Smooth muscle cell (in vitro differentiated cells): ENCODE measurements around the gene ETS1. TPM values are rescaled to one million over a fixed set of nuclear protein-coding genes. Genes with fewer than 3 reads are reported as not detected.

ENCODE experiments used
- DNase-seq: peaks from one replicate; lab custom pipeline; 2025; ENCODE audit not compliant: unreplicated experiment; lab: John Stamatoyannopoulos, UW
- H2AFZ ChIP-seq: fragments of 200-600 bp; sonication (generic); 2 replicates; pipeline ENCODE4 v1.6.0; 2016; ENCODE audit warnings: antibody characterized with exemption, low read depth, mild to moderate bottlenecking
- H3F3A ChIP-seq: fragments of 200-600 bp; sonication (generic); 2 replicates; pipeline ENCODE4 v1.6.0; 2017; ENCODE audit warnings: antibody characterized with exemption, low read depth
- H3K27ac ChIP-seq: fragments of 200-600 bp; sonication (generic); 2 replicates; pipeline ENCODE4 v1.5.1; 2016; ENCODE audit warnings: low read depth, mild to moderate bottlenecking
- H3K27me3 ChIP-seq: fragments of 200-600 bp; sonication (generic); 2 replicates; pipeline ENCODE4 v1.6.1; 2016; ENCODE audit warnings: low read depth, mild to moderate bottlenecking
- H3K36me3 ChIP-seq: fragments of 200-600 bp; sonication (generic); 2 replicates; pipeline ENCODE4 v1.5.1; 2016; ENCODE audit warnings: low read depth
- H3K4me1 ChIP-seq: fragments of 200-600 bp; sonication (generic); 2 replicates; pipeline ENCODE4 v1.5.1; 2016; ENCODE audit warnings: low read depth
- H3K4me2 ChIP-seq: fragments of 200-600 bp; sonication (generic); 2 replicates; pipeline ENCODE4 v1.6.0; 2016; ENCODE audit warnings: mild to moderate bottlenecking
- H3K4me3 ChIP-seq: fragments of 200-600 bp; sonication (generic); 2 replicates; pipeline ENCODE4 v1.5.1; 2016; ENCODE audit warnings: mild to moderate bottlenecking
- H3K79me2 ChIP-seq: fragments of 200-600 bp; sonication (generic); 2 replicates; pipeline ENCODE4 v1.6.0; 2016; ENCODE audit warnings: low read depth, mild to moderate bottlenecking
- H3K9ac ChIP-seq: fragments of 200-600 bp; sonication (generic); 2 replicates; pipeline ENCODE4 v1.6.0; 2016; ENCODE audit warnings: low read depth
- H3K9me3 ChIP-seq: fragments of 200-600 bp; sonication (generic); replicated peaks from 2 replicates; pipeline ENCODE4 v1.5.1; 2016; ENCODE audit warnings: low read depth
- H4K20me1 ChIP-seq: fragments of 200-600 bp; sonication (generic); 2 replicates; pipeline ENCODE4 v1.6.0; 2016; ENCODE audit warnings: low read depth
- CTCF ChIP-seq: fragments of 200-600 bp; sonication (generic); IDR thresholded peaks from 2 replicates; pipeline ENCODE4 v1.5.1; 2017; ENCODE audit warnings: borderline replicate concordance, mild to moderate bottlenecking, antibody characterized with exemption; ENCODE audit not compliant: insufficient read depth, poor library complexity, severe bottlenecking
- WGBS: methylation state at CpG from one replicate; pipeline ENCODE4 v1.1.7; 2016; ENCODE audit warnings: low lambda C conversion rate; 5-methylcytosine and 5-hydroxymethylcytosine counted together
- polyA plus RNA-seq: library from polyadenylated mRNA; unstranded; fragments of >200 nt; fragmentation: Nextera tagmentation; extraction: Ambion mirVana; gene quantifications from 2 replicates; pipeline ENCODE4 v1.2.1, GENCODE V29; 2016
- total RNA-seq: library from RNA; depleted of rRNA; stranded (reverse); fragments of >200 nt; gene quantifications from 2 replicates; pipeline ENCODE4 v1.2.3, GENCODE V29; 2014

ETS1 gene
- total and polyA plus RNA-seq, 2 experiments from 2014 or later, result 4.1 to 22.8 TPM

DNA sequence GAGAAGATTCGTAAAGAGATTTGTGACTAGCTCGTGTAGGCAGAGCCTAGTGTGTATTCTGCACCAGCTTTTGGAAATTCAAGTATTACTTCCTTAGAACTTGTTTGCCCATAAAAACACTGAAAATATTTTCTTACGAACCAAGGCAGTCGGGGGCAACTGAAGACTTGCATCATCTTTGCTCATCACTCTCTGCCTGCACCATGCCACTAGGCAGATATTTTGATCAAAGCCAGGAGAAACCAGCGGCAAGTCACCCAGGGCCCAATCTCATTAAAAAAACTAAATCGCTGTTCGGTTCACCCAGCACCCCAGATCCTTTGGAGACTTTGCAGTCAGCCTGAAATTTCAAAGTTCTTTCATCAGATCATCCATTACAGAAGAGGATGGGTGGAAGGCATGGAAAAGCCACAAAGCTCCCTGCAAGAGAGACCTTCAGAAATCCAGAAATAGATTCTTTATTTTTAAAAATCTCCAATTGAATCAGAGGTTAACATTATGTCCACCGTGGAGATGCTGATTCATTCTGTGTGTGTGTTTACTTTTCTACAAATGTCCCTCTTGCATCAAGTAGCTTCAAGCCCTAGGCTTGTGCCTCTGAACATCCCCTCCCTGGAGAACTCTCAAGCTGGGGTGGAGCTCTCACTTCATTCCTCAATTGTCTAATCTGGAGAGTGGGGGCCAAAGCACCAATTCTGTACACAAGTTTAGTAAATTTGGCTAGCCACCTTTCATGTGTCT, 78.4 kb downstream of the ETS1 start:
- Histone ChIP-seq H3K9ac (no peak overlapping the region), H3K27ac (peak overlapping the region; percentile 97), H3K4me2 (peak overlapping the region; percentile 58), H3F3A (peaks cover 51% of the 10 kb centered on the region), H3K9me3 (no peaks in the 10 kb centered on the region), H3K4me3 (no peak overlapping the region), H4K20me1 (peaks cover 57% of the 10 kb centered on the region), H3K27me3 (no peaks in the 10 kb centered on the region), H3K4me1 (peaks cover 25% of the 10 kb centered on the region), H3K79me2 (peaks cover 57% of the 10 kb centered on the region), H3K36me3 (no peaks in the 10 kb centered on the region), H2AFZ (no peak overlapping the region)
- 64% methylated on average over 8 of the region's 8 CpGs for WGBS
- TF ChIP-seq CTCF, result no peak
- DNase-seq, result no peak

- Histone ChIP-seq H3K4me2 (peak overlapping the region; percentile 80), H3K4me1 (peaks cover 30% of the 10 kb centered on the region), H3K36me3 (no peaks in the 10 kb centered on the region), H2AFZ (no peak overlapping the region), H3F3A (peaks cover 53% of the 10 kb centered on the region), H3K9ac (peak overlapping the region; percentile 67), H3K4me3 (peak overlapping the region; percentile 25), H3K27me3 (no peaks in the 10 kb centered on the region), H4K20me1 (peaks cover 52% of the 10 kb centered on the region), H3K27ac (peak overlapping the region; percentile 97), H3K9me3 (no peaks in the 10 kb centered on the region), H3K79me2 (peaks cover 47% of the 10 kb centered on the region)
- 30% methylated on average over 6 of the region's 6 CpGs for whole genome bisulfite sequencing
- no peak for TF ChIP-seq CTCF
- no peak for DNase-seq
Observed at GRCh38 chr11:128507936-128508335, 79.4 kb downstream of the ETS1 start.

DNA sequence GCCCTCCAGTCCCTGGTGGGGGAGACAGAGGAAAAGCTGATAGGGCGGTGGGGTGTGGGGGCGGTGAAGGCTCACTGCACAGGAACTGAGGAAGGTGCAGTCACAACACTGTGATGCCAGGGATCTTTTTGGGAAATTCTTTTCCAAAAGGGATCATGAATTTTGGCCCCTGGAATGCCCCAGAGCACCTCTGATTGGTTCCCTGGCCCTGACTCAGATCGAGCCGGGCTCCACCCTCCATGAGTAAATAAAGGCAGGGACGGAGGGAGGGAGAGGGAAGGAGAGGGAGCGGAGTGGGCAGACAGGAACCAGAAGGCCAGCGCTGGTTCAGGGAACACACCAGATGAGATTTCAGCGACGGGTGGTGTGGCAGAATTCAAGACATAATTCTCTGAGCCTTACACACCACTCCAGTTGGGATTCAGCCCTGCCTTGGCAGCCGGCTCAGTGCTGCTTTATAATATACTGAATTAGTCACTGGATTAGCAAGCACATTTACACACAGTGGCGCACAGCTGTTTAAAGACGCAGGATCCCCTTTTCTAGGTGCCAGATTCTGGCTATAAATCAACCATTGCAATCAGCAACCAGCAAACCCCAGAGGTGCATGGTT, 80.3 kb downstream of the ETS1 start:
- Histone ChIP-seq H3K9me3 (no peaks in the 10 kb centered on the region), H3K4me3 (peak overlapping the region; percentile 25), H3K27me3 (no peaks in the 10 kb centered on the region), H4K20me1 (peaks cover 44% of the 10 kb centered on the region), H3K4me2 (peak overlapping the region; percentile 80), H3K4me1 (peaks cover 37% of the 10 kb centered on the region), H3K9ac (peak overlapping the region; percentile 67), H3F3A (peaks cover 59% of the 10 kb centered on the region), H2AFZ (no peak overlapping the region), H3K79me2 (peaks cover 39% of the 10 kb centered on the region), H3K27ac (peak overlapping the region; percentile 97), H3K36me3 (no peaks in the 10 kb centered on the region)
- peak; percentile 52 for DNase-seq
- no peak for TF ChIP-seq CTCF
- WGBS, result 13% methylated on average over 12 of the region's 12 CpGs
